ENCODE results near the gene SFXN5. TPM values are rescaled to one million over a fixed set of nuclear protein-coding genes. Genes with fewer than 3 reads are reported as not detected.

SFXN5 gene
- total RNA-seq, 2 donors from 2014 or later = 12.8 to 23.2 TPM

DNA sequence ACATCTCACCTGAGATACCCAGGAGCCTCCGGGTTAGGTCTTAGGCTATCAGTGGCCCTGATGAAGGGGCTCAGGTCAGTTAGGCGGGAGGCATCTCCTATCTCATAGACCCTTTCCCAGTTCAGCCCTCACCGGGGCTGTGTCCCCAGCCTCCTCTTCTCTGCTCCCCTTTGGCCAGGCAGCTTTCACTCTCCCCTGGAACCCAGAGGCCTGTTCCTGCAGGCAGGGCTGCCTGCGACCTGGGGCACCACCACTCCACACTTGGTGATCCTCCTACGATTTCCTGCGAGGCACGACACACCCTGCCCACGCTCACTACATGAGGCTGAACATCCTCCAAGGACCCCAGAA is 51.2 kb downstream of the SFXN5 start:
- H3K27ac ChIP-seq = no peak overlapping the region
- no peaks in the 10 kb centered on the region for H3K36me3 ChIP-seq
- WGBS = 80% methylated on average over 8 of the region's 8 CpGs
- no peaks in the 10 kb centered on the region for H3K4me1 ChIP-seq (replicated peaks)
- intact Hi-C loops (cut with DNase I) = no loop called here
- TF ChIP-seq POLR2AphosphoS5 (IDR thresholded peaks at IDR 0.05) (no peak), POLR2A (IDR thresholded peaks at IDR 0.05) (no peak)
- TF ChIP-seq, protein P1, sequence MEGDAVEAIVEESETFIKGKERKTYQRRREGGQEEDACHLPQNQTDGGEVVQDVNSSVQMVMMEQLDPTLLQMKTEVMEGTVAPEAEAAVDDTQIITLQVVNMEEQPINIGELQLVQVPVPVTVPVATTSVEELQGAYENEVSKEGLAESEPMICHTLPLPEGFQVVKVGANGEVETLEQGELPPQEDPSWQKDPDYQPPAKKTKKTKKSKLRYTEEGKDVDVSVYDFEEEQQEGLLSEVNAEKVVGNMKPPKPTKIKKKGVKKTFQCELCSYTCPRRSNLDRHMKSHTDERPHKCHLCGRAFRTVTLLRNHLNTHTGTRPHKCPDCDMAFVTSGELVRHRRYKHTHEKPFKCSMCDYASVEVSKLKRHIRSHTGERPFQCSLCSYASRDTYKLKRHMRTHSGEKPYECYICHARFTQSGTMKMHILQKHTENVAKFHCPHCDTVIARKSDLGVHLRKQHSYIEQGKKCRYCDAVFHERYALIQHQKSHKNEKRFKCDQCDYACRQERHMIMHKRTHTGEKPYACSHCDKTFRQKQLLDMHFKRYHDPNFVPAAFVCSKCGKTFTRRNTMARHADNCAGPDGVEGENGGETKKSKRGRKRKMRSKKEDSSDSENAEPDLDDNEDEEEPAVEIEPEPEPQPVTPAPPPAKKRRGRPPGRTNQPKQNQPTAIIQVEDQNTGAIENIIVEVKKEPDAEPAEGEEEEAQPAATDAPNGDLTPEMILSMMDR (IDR thresholded peaks at IDR 0.05) = no peak
- no peaks in the 10 kb centered on the region for H3K9me3 ChIP-seq
- no peaks in the 10 kb centered on the region for H3K27me3 ChIP-seq (replicated peaks; ENCODE audit: insufficient read depth)
- no peak for DNase-seq (ENCODE audit: low spot score)
- no peak overlapping the region for H3K4me3 ChIP-seq

DNA sequence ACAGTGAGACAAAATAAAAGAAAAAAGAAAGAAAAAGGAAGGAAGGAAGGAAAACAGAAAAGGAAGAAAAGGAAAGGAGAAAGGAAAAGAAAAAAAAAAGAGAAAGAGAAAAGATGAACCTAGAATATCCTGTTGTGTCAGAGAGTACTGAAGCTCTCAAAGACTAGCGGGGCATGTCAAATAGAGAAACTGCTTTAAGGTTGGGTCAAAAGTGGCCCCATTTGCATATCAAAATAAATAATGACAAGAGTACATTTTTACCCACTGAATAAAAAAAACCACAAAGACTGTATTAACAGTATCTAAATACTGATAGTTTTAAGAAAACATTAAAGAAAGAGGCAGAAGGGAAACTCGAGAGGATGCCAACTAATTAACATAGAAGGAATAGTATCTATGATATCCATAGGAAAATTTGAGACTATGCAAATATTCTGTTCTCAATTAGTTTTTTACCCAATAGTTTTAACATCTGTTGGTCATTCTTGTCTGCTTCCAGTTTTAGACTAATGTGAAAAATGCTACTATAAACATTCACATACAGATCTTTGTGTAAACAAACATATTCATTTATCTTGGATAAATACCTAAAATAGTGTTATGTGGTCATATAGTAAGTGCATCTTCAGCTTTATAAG is 53.2 kb downstream of the SFXN5 start:
- Histone ChIP-seq H3K36me3 (no peaks in the 10 kb centered on the region), H3K4me1 (replicated peaks) (no peaks in the 10 kb centered on the region), H3K27ac (no peak overlapping the region), H3K27me3 (replicated peaks; ENCODE audit: insufficient read depth) (no peaks in the 10 kb centered on the region), H3K9me3 (no peaks in the 10 kb centered on the region), H3K4me3 (no peak overlapping the region)
- TF ChIP-seq, protein P1 (IDR thresholded peaks at IDR 0.05) = no peak
- no peak for TF ChIP-seq POLR2AphosphoS5 (IDR thresholded peaks at IDR 0.05)
- TF ChIP-seq POLR2A (IDR thresholded peaks at IDR 0.05) = no peak
- intact Hi-C loops (cut with DNase I) = no loop called here
- 85% methylated on average over 2 of the region's 2 CpGs for WGBS
- DNase-seq (ENCODE audit: low spot score) = no peak

DNA sequence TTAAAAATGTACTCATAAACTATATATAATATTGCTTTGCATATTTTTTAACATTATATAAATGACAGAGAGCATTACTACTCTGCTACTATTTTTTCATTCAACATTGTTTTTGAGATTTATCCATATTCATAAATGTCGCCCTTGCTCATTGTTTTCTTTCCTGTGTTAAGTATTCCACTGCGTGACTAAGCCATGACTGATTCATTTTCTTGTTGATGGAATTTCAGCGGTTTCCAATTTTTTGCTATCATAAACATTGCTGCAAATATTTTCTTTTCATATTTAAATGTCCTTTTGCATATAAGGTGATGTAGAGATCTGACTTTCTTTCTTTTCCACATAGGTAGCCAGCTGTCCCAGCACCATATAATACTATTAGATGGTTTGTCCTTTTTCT is 57.6 kb downstream of the SFXN5 start:
- Histone ChIP-seq H3K4me1 (replicated peaks) (no peaks in the 10 kb centered on the region), H3K4me3 (no peak overlapping the region), H3K36me3 (no peaks in the 10 kb centered on the region), H3K27ac (no peak overlapping the region), H3K27me3 (replicated peaks; ENCODE audit: insufficient read depth) (no peaks in the 10 kb centered on the region), H3K9me3 (no peaks in the 10 kb centered on the region)
- intact Hi-C loops (cut with DNase I) = no loop called here
- TF ChIP-seq POLR2AphosphoS5 (IDR thresholded peaks at IDR 0.05) (no peak), POLR2A (IDR thresholded peaks at IDR 0.05) (no peak)
- TF ChIP-seq, protein P1 (IDR thresholded peaks at IDR 0.05) = no peak
- whole genome bisulfite sequencing = 90% methylated on average over 3 of the region's 3 CpGs
- DNase-seq (ENCODE audit: low spot score) = no peak

DNA sequence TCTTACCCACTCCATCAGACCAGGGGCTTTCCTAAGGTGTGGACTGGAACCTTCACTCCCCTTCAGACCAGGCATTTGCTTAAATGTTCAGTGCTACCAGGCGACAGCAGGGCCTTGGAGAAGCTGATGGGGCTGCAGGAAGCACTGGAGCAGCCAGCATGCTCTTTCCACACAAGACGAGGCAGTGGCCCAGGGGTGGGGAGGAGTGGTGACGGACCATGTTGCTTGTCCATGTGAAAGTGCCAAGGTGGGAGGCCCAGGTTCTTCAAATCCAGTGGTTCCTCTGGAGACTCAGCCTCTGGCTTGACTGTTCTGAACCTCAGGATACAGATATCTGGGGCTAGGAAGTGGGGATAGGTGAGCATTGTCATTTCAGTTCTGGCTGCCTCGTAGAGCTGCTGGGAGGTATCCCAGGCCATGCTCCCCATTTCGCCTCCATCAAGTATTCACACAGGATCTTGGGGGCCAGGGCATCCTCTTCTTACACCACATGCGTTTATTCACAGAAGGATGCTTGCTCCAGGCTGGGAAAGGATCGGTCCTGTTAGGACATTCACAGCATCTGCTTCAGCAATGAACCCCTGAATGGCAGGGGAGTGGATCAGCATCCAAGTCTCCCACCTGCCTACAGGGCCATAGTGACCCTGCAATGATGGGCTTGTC is 62.2 kb downstream of the SFXN5 start:
- intact Hi-C loops (cut with DNase I) = no loop called here
- Histone ChIP-seq H3K27me3 (replicated peaks; ENCODE audit: insufficient read depth) (no peaks in the 10 kb centered on the region), H3K36me3 (no peaks in the 10 kb centered on the region), H3K9me3 (no peaks in the 10 kb centered on the region), H3K27ac (no peak overlapping the region), H3K4me1 (replicated peaks) (no peaks in the 10 kb centered on the region), H3K4me3 (no peak overlapping the region)
- TF ChIP-seq, protein P1 (IDR thresholded peaks at IDR 0.05) = no peak
- TF ChIP-seq POLR2A (IDR thresholded peaks at IDR 0.05) (no peak), POLR2AphosphoS5 (IDR thresholded peaks at IDR 0.05) (no peak)
- WGBS = 97% methylated on average over 7 of the region's 7 CpGs
- DNase-seq (ENCODE audit: low spot score) = no peak

DNA sequence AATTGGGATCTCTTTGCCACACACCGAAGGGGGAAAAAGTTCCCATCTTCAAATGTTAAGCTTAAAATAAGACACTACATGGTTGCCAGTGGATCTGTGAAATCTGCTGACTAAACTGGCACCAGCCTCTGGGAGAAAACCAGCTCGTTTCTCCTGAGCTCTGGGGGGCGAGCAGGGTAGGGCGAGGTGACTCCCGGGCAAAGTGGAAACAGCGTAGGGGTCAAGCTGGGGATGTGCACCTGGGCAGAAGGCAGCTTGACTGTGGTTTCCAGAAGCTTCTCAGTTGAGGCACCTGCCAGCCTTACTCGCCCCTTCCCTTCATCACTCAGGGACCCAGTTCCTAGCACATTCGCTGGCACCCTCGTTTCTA is 62.8 kb downstream of the SFXN5 start:
- TF ChIP-seq POLR2A (IDR thresholded peaks at IDR 0.05) (no peak), POLR2AphosphoS5 (IDR thresholded peaks at IDR 0.05) (no peak)
- TF ChIP-seq, protein P1 (IDR thresholded peaks at IDR 0.05) = no peak
- no peak for DNase-seq (ENCODE audit: low spot score)
- Histone ChIP-seq H3K4me1 (replicated peaks) (no peaks in the 10 kb centered on the region), H3K36me3 (no peaks in the 10 kb centered on the region), H3K4me3 (no peak overlapping the region), H3K27ac (no peak overlapping the region), H3K27me3 (replicated peaks; ENCODE audit: insufficient read depth) (no peaks in the 10 kb centered on the region), H3K9me3 (no peaks in the 10 kb centered on the region)
- 94% methylated on average over 9 of the region's 9 CpGs for WGBS
- intact Hi-C loops (cut with DNase I) = no loop called here

All from prostate gland (tissue), 2 donors.